CD14-positive monocyte (primary cell): Measurements from ENCODE around the gene CAMKK1. TPM values are rescaled to one million over a fixed set of nuclear protein-coding genes. Genes with fewer than 3 reads are reported as not detected.

Experiments used
- DNase-seq, 3 donors: peaks; one replicate each; pipeline ENCODE4 v3.0.0-alpha.2; 2011 to 2022
- H2AFZ ChIP-seq: 2 replicates; pipeline ENCODE4 v1.6.0; 2012; ENCODE audit warnings: mild to moderate bottlenecking, low read depth, low read length, inconsistent platforms; ENCODE audit not compliant: insufficient read depth, poor library complexity, severe bottlenecking
- H3K27ac ChIP-seq, 2 donors: 1 replicate in 1 of 2; 2 replicates in 1 of 2; pipeline ENCODE4 v1.5.1; 2012 to 2013; ENCODE audit warnings: low read length in 2 of 2, control low read depth in 1 of 2, inconsistent platforms in 1 of 2, low read depth in 1 of 2, mild to moderate bottlenecking in 1 of 2
- H3K27me3 ChIP-seq, 2 donors: one replicate each; pipeline versions ENCODE4 v1.6.0 to v1.6.1; 2011 to 2013; ENCODE audit warnings: low read length in 2 of 2; ENCODE audit not compliant: control insufficient read depth in 2 of 2, insufficient read depth in 2 of 2
- H3K36me3 ChIP-seq, 2 donors: replicated peaks in 1 of 2; 1 replicate in 1 of 2; 2 replicates in 1 of 2; pipeline versions ENCODE4 v1.5.1 to v1.6.1; 2012 to 2013; ENCODE audit warnings: low read length in 2 of 2, control low read depth in 1 of 2, inconsistent platforms in 1 of 2, mild to moderate bottlenecking in 1 of 2; ENCODE audit not compliant: insufficient read depth in 2 of 2, control insufficient read depth in 1 of 2
- H3K4me1 ChIP-seq, 2 donors: 1 replicate in 1 of 2; 2 replicates in 1 of 2; pipeline versions ENCODE4 v1.5.1 to v1.6.1; 2012 to 2013; ENCODE audit warnings: low read length in 2 of 2, control low read depth in 1 of 2, inconsistent platforms in 1 of 2, mild to moderate bottlenecking in 1 of 2, moderate library complexity in 1 of 2; ENCODE audit not compliant: insufficient read depth in 2 of 2, control insufficient read depth in 1 of 2
- H3K4me2 ChIP-seq: replicated peaks from 2 replicates; pipeline ENCODE3; 2012; ENCODE audit warnings: low read length, moderate library complexity, mild to moderate bottlenecking; ENCODE audit not compliant: poor library complexity, severe bottlenecking; ENCODE audit errors: extremely low read depth
- H3K4me3 ChIP-seq, 3 experiments: fragments of 200-600 bp in 1 of 3; sonication (generic) in 1 of 3; replicated peaks in 1 of 3; 1 replicate in 2 of 3; 2 replicates in 1 of 3; pipeline ENCODE4 v1.5.1; 2011 to 2013; ENCODE audit warnings: low read length in 3 of 3, mild to moderate bottlenecking in 3 of 3, control low read depth in 2 of 3, low read depth in 2 of 3, inconsistent platforms in 1 of 3, moderate library complexity in 1 of 3
- H3K79me2 ChIP-seq: 2 replicates; pipeline ENCODE4 v1.6.0; 2012; ENCODE audit warnings: mild to moderate bottlenecking, control low read depth, inconsistent platforms, low read length, moderate library complexity; ENCODE audit not compliant: insufficient read depth
- H3K9ac ChIP-seq: 2 replicates; pipeline ENCODE4 v1.6.0; 2017; ENCODE audit warnings: low read length, mild to moderate bottlenecking; ENCODE audit not compliant: insufficient read depth, poor library complexity, severe bottlenecking
- H3K9me3 ChIP-seq, 2 donors: replicated peaks in 1 of 2; 1 replicate in 1 of 2; 2 replicates in 1 of 2; pipeline versions ENCODE4 v1.5.1 to v1.6.1; 2012 to 2013; ENCODE audit warnings: low read length in 2 of 2, control low read depth in 1 of 2; ENCODE audit not compliant: control insufficient read depth in 1 of 2, insufficient read depth in 1 of 2
- H4K20me1 ChIP-seq: 2 replicates; pipeline ENCODE4 v1.6.0; 2012; ENCODE audit warnings: mild to moderate bottlenecking, low read length, control low read depth, moderate library complexity; ENCODE audit not compliant: insufficient read depth
- H3K27ac Mint-ChIP-seq, 7 donors: one replicate each; pipeline ENCODE4 v1.8.0; 2020; ENCODE audit warnings: mild to moderate bottlenecking in 7 of 7, mixed read lengths in 7 of 7, moderate library complexity in 6 of 7, inconsistent platforms in 2 of 7
- H3K27me3 Mint-ChIP-seq, 3 donors: one replicate each; pipeline ENCODE4 v1.8.0; 2021 to 2022; ENCODE audit warnings: low read depth in 3 of 3, mild to moderate bottlenecking in 3 of 3, mixed read lengths in 3 of 3, moderate library complexity in 3 of 3, inconsistent platforms in 1 of 3
- H3K36me3 Mint-ChIP-seq, 2 donors: one replicate each; pipeline ENCODE4 v1.8.0; 2020; ENCODE audit warnings: mixed read lengths in 2 of 2, inconsistent platforms in 1 of 2, mild to moderate bottlenecking in 1 of 2
- H3K4me1 Mint-ChIP-seq: one replicate; pipeline ENCODE4 v1.8.0; 2020; ENCODE audit warnings: mild to moderate bottlenecking, mixed read lengths
- H3K4me3 Mint-ChIP-seq, 2 donors: one replicate each; pipeline ENCODE4 v1.8.0; 2020; ENCODE audit warnings: mild to moderate bottlenecking in 2 of 2, mixed read lengths in 2 of 2, moderate library complexity in 1 of 2
- H3K9me3 Mint-ChIP-seq, 7 donors: one replicate each; pipeline ENCODE4 v1.8.0; 2020 to 2022; ENCODE audit warnings: mixed read lengths in 7 of 7, mild to moderate bottlenecking in 6 of 7, moderate library complexity in 6 of 7, inconsistent platforms in 2 of 7
- WGBS: methylation state at CpG from one replicate; pipeline ENCODE4 v1.1.5; 2013; ENCODE audit warnings: missing lambda C conversion rate; ENCODE audit not compliant: insufficient coverage; 5-methylcytosine and 5-hydroxymethylcytosine counted together
- intact Hi-C, 2 donors: fragments of 100-400 bp; cut with micrococcal nuclease; formaldehyde crosslinking; loops; one replicate each; pipeline versions ENCODE4 v1.15.0 to v1.15.1; 2023
- polyA plus RNA-seq, 3 donors: library from polyadenylated mRNA; depleted of rRNA in 1 of 3; unstranded in 2 of 3; stranded (reverse) in 1 of 3; fragments of 300-500 nt in 2 of 3; fragments of >200 nt in 1 of 3; fragmentation: Illumina TruSeq in 2 of 3; gene quantifications; 1 replicate in 2 of 3; 2 replicates in 1 of 3; pipeline ENCODE4 v1.2.3, GENCODE V29; 2012 to 2021
- TF ChIP-seq, protein P1 (sequence below): fragments of 200-600 bp; IDR thresholded peaks from one replicate; pipeline ENCODE4 v1.8.0; 2022; ENCODE audit warnings: antibody characterized with exemption, mild to moderate bottlenecking

Gene CAMKK1
- polyA plus RNA-seq, 3 donors, result 0.74 to 24.1 (median 1.5) TPM

DNA sequence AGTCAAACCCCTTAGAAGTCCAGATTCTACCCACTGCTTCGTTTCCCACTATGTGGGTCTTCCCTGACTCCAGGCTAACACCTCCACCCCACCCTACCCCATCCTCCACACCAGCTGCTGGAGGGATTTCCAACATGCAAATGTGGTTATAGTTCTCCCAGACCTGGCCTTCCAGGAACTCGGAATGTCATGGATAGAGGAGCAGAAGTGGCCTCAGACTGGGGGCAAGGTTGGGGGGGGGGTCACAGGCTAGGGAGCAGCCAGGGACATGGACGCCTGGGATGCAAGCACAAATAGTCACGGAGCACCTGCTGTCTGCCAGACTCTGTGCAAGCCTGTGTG is 2.0 kb downstream of the CAMKK1 start:
- Histone ChIP-seq H3K27ac (no peak overlapping the region), H2AFZ (no peak overlapping the region), H3K9me3 (no peaks in the 10 kb centered on the region), H3K9ac (no peak overlapping the region), H3K79me2 (no peaks in the 10 kb centered on the region), H3K27me3 (no peaks in the 10 kb centered on the region), H3K36me3 (no peaks in the 10 kb centered on the region), H3K4me1 (peaks cover 78 to 96% of the 10 kb centered on the region in 2 donors), H4K20me1 (no peaks in the 10 kb centered on the region), H3K4me3 (peak overlapping the region in 1 of 3 experiments; percentile 76), H3K4me2 (no peak overlapping the region)
- intact Hi-C loops, result loop anchor here (5.0 kb wide), 1 partner anchor 44 kb away; the partner anchor contains the start of gene NCBP3 (in 2 of the 2)
- no peak for DNase-seq
- Mint-ChIP-seq H3K4me1 (peaks cover 70% of the 10 kb centered on the region), H3K27me3 (peaks cover 9 to 16% (median 11%) of the 10 kb centered on the region in 3 donors), H3K27ac (peak overlapping the region in 5 of 7 donors; percentile 1 to 89 (median 72)), H3K4me3 (peak overlapping the region in 1 of 2 donors; percentile 90), H3K9me3 (peaks cover 0 to 2% (median 0%) of the 10 kb centered on the region in 7 donors), H3K36me3 (peaks cover 9 to 16% of the 10 kb centered on the region in 2 donors)
- TF ChIP-seq, protein P1, sequence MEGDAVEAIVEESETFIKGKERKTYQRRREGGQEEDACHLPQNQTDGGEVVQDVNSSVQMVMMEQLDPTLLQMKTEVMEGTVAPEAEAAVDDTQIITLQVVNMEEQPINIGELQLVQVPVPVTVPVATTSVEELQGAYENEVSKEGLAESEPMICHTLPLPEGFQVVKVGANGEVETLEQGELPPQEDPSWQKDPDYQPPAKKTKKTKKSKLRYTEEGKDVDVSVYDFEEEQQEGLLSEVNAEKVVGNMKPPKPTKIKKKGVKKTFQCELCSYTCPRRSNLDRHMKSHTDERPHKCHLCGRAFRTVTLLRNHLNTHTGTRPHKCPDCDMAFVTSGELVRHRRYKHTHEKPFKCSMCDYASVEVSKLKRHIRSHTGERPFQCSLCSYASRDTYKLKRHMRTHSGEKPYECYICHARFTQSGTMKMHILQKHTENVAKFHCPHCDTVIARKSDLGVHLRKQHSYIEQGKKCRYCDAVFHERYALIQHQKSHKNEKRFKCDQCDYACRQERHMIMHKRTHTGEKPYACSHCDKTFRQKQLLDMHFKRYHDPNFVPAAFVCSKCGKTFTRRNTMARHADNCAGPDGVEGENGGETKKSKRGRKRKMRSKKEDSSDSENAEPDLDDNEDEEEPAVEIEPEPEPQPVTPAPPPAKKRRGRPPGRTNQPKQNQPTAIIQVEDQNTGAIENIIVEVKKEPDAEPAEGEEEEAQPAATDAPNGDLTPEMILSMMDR, result no peak
- 83% methylated on average over 1 of the region's 4 CpGs for WGBS

DNA sequence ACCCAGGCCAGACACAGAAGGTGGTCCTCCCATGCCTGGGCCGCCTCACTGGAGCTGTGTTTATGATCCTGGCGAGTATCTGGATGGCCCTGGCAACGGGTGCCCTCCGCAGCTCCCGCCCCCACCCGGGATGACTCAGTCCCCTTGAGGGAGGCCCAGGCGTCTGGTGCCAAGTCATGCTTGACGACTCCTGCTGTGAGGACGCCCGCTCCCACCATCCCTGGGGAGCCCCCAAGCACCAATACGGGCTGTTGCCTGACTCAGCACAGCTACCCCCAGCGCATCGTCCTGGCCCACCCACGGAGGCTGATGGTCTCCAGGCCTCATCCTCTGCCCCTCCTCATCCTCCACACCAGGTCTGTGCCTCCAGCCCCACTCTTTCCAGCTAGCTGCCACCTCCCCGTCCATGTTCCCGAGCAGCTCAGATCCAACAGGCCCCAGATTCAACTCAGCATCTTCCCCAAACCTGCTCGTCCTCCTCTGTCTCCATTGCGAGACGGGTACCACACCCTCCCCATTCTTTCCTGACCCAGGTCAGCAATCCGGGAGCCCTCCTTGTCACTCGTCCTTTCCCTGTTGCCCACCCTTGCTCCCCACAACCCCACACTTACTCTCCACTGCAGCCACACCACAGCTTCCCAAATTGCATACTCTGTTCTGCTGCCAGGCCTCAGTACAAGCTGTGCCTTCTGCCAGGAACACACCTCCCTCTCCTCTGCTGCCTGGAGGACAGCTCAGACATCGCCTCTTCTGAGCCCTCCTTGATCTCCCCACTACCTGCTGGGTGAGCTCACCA is 2.6 kb downstream of the CAMKK1 start:
- peak in 2 of 3 donors; percentile 49 to 60 for DNase-seq
- no peak overlapping the region for H3K9ac ChIP-seq
- Mint-ChIP-seq H3K36me3 (peaks cover 12 to 17% of the 10 kb centered on the region in 2 donors), H3K27me3 (peaks cover 9 to 18% (median 11%) of the 10 kb centered on the region in 3 donors), H3K4me3 (peak overlapping the region; percentile 6 to 60), H3K4me1 (peaks cover 71% of the 10 kb centered on the region), H3K27ac (peak overlapping the region; percentile 1 to 76 (median 53)), H3K9me3 (peaks cover 0 to 2% (median 0%) of the 10 kb centered on the region in 7 donors)
- peaks cover 0 to 4% of the 10 kb centered on the region in 2 donors for H3K36me3 ChIP-seq
- H4K20me1 ChIP-seq, result no peaks in the 10 kb centered on the region
- no peaks in the 10 kb centered on the region for H3K27me3 ChIP-seq
- H2AFZ ChIP-seq, result no peak overlapping the region
- peaks cover 78 to 96% of the 10 kb centered on the region in 2 donors for H3K4me1 ChIP-seq
- no peaks in the 10 kb centered on the region for H3K79me2 ChIP-seq
- no peak overlapping the region for H3K4me3 ChIP-seq
- H3K27ac ChIP-seq, result no peak overlapping the region
- H3K9me3 ChIP-seq, result no peaks in the 10 kb centered on the region
- no peak overlapping the region for H3K4me2 ChIP-seq
- WGBS, result 66% methylated on average over 22 of the region's 22 CpGs
- intact Hi-C loops, result loop anchor here (5.0 kb wide), 1 partner anchor 43 kb away; the partner anchor contains the start of gene NCBP3 (in 2 of the 2)
- TF ChIP-seq, protein P1, result no peak
